Adrenal gland (tissue), 12 donors: ENCODE data around the gene CELF2. TPM values are rescaled to one million over a fixed set of nuclear protein-coding genes. Genes with fewer than 3 reads are reported as not detected.

ENCODE experiments used
- DNase-seq, 7 donors: peaks; one replicate each; pipeline ENCODE4 v3.0.0-alpha.2; 2019 to 2020
- H3K27ac ChIP-seq, 5 donors: fragments of 200-600 bp; sonication (generic) in 4 of 5; 1 replicate in 3 of 5; 2 replicates in 2 of 5; pipeline versions ENCODE4 v1.5.1 to v1.8.0; 2016 to 2020; ENCODE audit warnings: mild to moderate bottlenecking in 1 of 5
- H3K27me3 ChIP-seq: fragments of 200-600 bp; 2 replicates; pipeline ENCODE4 v1.8.0; 2021
- H3K36me3 ChIP-seq, 2 donors: fragments of 200-600 bp; replicated peaks in 1 of 2; 1 replicate in 1 of 2; 2 replicates in 1 of 2; pipeline versions ENCODE4 v1.5.1 to v1.8.0; 2018 to 2022
- H3K4me1 ChIP-seq, 2 donors: fragments of 200-600 bp; replicated peaks in 1 of 2; 1 replicate in 1 of 2; 2 replicates in 1 of 2; pipeline versions ENCODE4 v1.5.1 to v1.8.0; 2018 to 2021
- H3K4me3 ChIP-seq, 4 donors: fragments of 200-600 bp; sonication (generic) in 3 of 4; one replicate each; pipeline ENCODE4 v1.5.1; 2016 to 2018
- H3K9me3 ChIP-seq, 3 donors: fragments of 200-600 bp; sonication (generic) in 1 of 3; replicated peaks in 1 of 3; 1 replicate in 2 of 3; 2 replicates in 1 of 3; pipeline versions ENCODE4 v1.5.1 to v1.8.0; 2016 to 2021
- POLR2A ChIP-seq, 2 donors: fragments of 450-650 bp; IDR thresholded peaks; one replicate each; pipeline ENCODE4 v1.6.1; 2017; ENCODE audit warnings: antibody characterized with exemption in 2 of 2, mild to moderate bottlenecking in 2 of 2, moderate library complexity in 1 of 2
- WGBS, 4 donors: extraction: QIAGEN DNeasy Blood & Tissue Kit in 2 of 4; methylation state at CpG; one replicate each; pipeline versions ENCODE4 v1.1.5 to v1.1.7; 2013 to 2017; 5-methylcytosine and 5-hydroxymethylcytosine counted together
- intact Hi-C, 2 donors: fragments of 100-400 bp; cut with DNase I; formaldehyde crosslinking; loops; one replicate each; pipeline versions ENCODE4 v1.14.1 to v1.15.0; 2022 to 2023
- polyA plus RNA-seq, 3 donors: library from polyadenylated mRNA; stranded (reverse); fragments of 200-250 nt in 2 of 3; fragments of 350-450 nt in 1 of 3; fragmentation: Illumina TruSeq in 1 of 3; extraction: RNeasy Lipid Tissue Mini Kit (QIAGEN cat#74804) in 1 of 3; gene quantifications; one replicate each; pipeline ENCODE4 v1.2.3, GENCODE V29; 2013 to 2014
- total RNA-seq, 9 donors: library from RNA; depleted of rRNA in 4 of 9; stranded (reverse); fragments of >200 nt in 4 of 9; fragments of 120-200 nt in 1 of 9; fragmentation: NEBNext Ultra II Directional in 1 of 9; extraction: Animal tissue kit (Norgen Biotek cat#: 25700) in 1 of 9; gene quantifications; one replicate each; pipeline versions ENCODE4 v1.1.0 to v1.2.4, GENCODE V29; 2013 to 2023
- TF ChIP-seq, protein P1 (sequence below), 6 experiments: fragments of 450-650 bp in 4 of 6; fragments of 200-600 bp in 2 of 6; sonication (generic) in 1 of 6; IDR thresholded peaks; 1 replicate in 5 of 6; 2 replicates in 1 of 6; pipeline versions ENCODE4 v1.5.1 to v1.8.0; 2016 to 2021; ENCODE audit warnings: antibody characterized with exemption in 6 of 6, mild to moderate bottlenecking in 2 of 6, moderate library complexity in 1 of 6
- donor health status: healthy with polysubstance abuse.
- donor health status: Bipolar disorder and iron deficiency.
- donor health status: DM: yes; HTN: yes; CAD: no.
- donor health status: DM: no; HTN: no; CAD: no.
- donor health status: DM: no; HTN: no; CAD: no.
- donor health status: DM: yes; HTN: yes; CAD: no.

CELF2 gene
- total and polyA plus RNA-seq, 12 donors = 2.7 to 26.0 (median 10.3) TPM

DNA sequence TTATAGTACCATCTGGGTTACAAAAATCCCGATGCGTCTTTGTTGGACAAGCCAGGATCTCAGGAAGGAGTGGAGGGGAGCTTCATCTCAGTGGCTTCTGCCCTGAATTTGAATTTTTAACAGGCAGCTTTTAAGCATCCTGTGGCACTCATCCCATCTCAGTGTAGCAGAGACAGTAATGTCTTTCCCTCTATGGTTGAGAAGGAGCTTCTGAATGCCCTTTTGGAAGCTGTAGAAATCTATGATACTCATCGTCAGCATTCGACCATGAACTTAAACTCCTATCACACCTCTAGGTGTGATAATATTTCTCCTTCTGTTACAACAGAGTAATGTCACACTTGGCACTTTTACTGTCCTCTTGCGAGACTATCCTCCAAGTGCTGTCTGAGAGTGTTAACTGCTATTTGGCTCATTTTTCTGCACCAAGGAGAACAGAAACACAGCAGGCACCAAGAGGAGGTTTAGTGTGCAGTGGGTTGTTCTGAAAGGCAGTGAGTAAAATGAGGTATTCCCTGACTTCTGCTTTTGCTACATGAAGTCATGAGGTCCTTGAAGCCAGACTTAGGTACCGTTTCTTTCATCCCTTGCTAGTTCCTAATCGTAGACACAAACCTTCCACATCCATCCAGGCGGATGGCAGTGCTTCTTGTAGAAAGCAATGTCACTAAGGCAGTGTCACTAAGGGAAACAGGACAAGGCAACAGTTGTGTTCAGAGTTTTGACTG, 177.4 kb downstream of the CELF2 start:
- Histone ChIP-seq H3K9me3 (no peaks in the 10 kb centered on the region), H3K36me3 (no peaks in the 10 kb centered on the region), H3K4me3 (no peak overlapping the region), H3K27ac (no peak overlapping the region), H3K27me3 (no peaks in the 10 kb centered on the region), H3K4me1 (no peaks in the 10 kb centered on the region)
- WGBS, 4 donors = 74 to 85% (median 79%) methylated on average over 8 of the region's 8 CpGs
- intact Hi-C loops = no loop called here
- no peak for TF ChIP-seq POLR2A (IDR thresholded peaks at IDR 0.05)
- TF ChIP-seq, protein P1, sequence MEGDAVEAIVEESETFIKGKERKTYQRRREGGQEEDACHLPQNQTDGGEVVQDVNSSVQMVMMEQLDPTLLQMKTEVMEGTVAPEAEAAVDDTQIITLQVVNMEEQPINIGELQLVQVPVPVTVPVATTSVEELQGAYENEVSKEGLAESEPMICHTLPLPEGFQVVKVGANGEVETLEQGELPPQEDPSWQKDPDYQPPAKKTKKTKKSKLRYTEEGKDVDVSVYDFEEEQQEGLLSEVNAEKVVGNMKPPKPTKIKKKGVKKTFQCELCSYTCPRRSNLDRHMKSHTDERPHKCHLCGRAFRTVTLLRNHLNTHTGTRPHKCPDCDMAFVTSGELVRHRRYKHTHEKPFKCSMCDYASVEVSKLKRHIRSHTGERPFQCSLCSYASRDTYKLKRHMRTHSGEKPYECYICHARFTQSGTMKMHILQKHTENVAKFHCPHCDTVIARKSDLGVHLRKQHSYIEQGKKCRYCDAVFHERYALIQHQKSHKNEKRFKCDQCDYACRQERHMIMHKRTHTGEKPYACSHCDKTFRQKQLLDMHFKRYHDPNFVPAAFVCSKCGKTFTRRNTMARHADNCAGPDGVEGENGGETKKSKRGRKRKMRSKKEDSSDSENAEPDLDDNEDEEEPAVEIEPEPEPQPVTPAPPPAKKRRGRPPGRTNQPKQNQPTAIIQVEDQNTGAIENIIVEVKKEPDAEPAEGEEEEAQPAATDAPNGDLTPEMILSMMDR (IDR thresholded peaks at IDR 0.05) = no peak
- no peak for DNase-seq

GRCh38 chr10:11195623-11196022, 178.0 kb downstream of the CELF2 start:
- Histone ChIP-seq H3K27me3 (no peaks in the 10 kb centered on the region), H3K4me3 (no peak overlapping the region), H3K36me3 (no peaks in the 10 kb centered on the region), H3K27ac (no peak overlapping the region), H3K4me1 (no peaks in the 10 kb centered on the region), H3K9me3 (no peaks in the 10 kb centered on the region)
- intact Hi-C loops = no loop called here
- WGBS, 4 donors = 74 to 88% (median 84%) methylated on average over 7 of the region's 7 CpGs
- no peak for DNase-seq
- TF ChIP-seq POLR2A (IDR thresholded peaks at IDR 0.05) = no peak
- TF ChIP-seq, protein P1 (IDR thresholded peaks at IDR 0.05) = no peak

DNA sequence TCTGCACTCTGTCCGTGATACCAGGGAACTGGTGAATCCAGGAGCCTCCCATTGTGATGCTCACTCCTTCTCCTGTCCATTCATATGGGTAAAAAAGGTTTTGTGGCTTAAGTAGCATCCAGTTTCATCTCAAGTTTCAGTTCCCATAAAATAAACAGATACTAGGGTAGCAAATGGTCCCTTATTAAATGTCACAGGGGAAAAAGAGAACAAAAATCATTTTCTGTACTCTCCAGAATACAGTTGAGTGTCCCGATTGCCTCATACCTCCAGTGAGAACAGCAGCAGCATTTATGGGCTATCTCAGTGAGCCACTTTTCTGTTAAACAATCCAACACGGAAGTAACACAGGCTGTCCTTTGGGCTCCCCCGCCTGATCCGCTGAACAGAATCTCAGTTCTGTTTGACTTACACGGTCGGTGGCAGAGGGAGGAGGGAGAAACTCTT, 179.6 kb downstream of the CELF2 start:
- no peaks in the 10 kb centered on the region for H3K4me1 ChIP-seq
- 55 to 65% (median 63%) methylated on average over 7 of the region's 7 CpGs for WGBS, 4 donors
- H3K36me3 ChIP-seq = no peaks in the 10 kb centered on the region
- H3K27ac ChIP-seq = no peak overlapping the region
- H3K9me3 ChIP-seq = no peaks in the 10 kb centered on the region
- intact Hi-C loops = no loop called here
- peak in 2 of 7 donors; percentile 43 to 64 for DNase-seq
- TF ChIP-seq, protein P1 (IDR thresholded peaks at IDR 0.05) = no peak
- no peak for TF ChIP-seq POLR2A (IDR thresholded peaks at IDR 0.05)
- no peaks in the 10 kb centered on the region for H3K27me3 ChIP-seq
- H3K4me3 ChIP-seq = no peak overlapping the region

DNA sequence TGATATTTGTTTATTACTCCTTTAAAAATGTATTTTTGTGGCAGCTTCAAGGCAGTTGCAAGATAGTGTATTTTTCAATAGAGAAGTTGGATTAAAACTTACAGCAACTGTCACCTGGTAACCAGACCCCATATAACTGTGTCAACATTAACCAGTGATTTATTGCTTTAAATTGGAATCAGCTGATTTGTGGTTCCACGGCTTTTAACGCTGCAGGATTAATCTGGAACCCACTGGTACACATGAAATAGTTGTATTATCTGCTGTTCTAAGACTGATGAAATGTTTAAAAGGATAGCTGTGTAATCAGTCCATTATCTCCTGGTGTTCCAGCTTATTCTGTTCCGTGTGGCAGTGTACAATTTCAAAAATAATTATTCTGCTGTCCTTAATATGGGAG, 180.2 kb downstream of the CELF2 start:
- H3K4me3 ChIP-seq = no peak overlapping the region
- no peak for DNase-seq
- no peaks in the 10 kb centered on the region for H3K36me3 ChIP-seq
- no peaks in the 10 kb centered on the region for H3K4me1 ChIP-seq
- no peak overlapping the region for H3K27ac ChIP-seq
- TF ChIP-seq POLR2A (IDR thresholded peaks at IDR 0.05) = no peak
- TF ChIP-seq, protein P1 (IDR thresholded peaks at IDR 0.05) = no peak
- H3K27me3 ChIP-seq = no peaks in the 10 kb centered on the region
- H3K9me3 ChIP-seq = no peaks in the 10 kb centered on the region
- WGBS, 4 donors = 28 to 67% (median 60%) methylated on average over 3 of the region's 3 CpGs
- intact Hi-C loops = no loop called here
